HCT116 (cell line): ENCODE data around the gene NTSR1. TPM values are rescaled to one million over a fixed set of nuclear protein-coding genes. Genes with fewer than 3 reads are reported as not detected.

Experiments
- ATAC-seq: fragments of 200-7000 bp; cut with Tn5 transposase; 2 replicates; pipeline ENCODE4 v1.9.1; 2020; ENCODE audit warnings: mild to moderate bottlenecking, moderate library complexity
- BruUV-seq: library from RNA; stranded (reverse); fragments of 400-500 nt; replicated peaks from 2 replicates; lab custom pipeline; 2021; lab: Mats Ljungman, UMichigan
- CTCF ChIA-PET: fragments of 300-600 bp; sonication (Branson Sonifier 250); formaldehyde crosslinking; loops from one replicate; lab custom pipeline; 2021; ENCODE audit warnings: antibody characterized with exemption; lab: Charles Lee
- POLR2A ChIA-PET: fragments of 300-600, 350-600 bp; sonication (Branson Sonifier 250); formaldehyde crosslinking; loops from one replicate; lab custom pipeline; 2021; ENCODE audit warnings: antibody characterized with exemption; lab: Charles Lee
- RAD21 ChIA-PET, 2 experiments: fragments of 300-600 bp; sonication (Branson Sonifier 250); formaldehyde crosslinking; loops; one replicate each; lab custom pipeline; 2023; ENCODE audit warnings: low total read pairs in 2 of 2; ENCODE audit not compliant: uncharacterized antibody in 2 of 2, unreplicated experiment in 2 of 2, low non-redundant PET in 1 of 2; lab: Charles Lee
- DNase-seq: peaks from one replicate; pipeline ENCODE4 v3.0.0-alpha.2; 2010; ENCODE audit warnings: low read depth, low spot score
- H2AFZ ChIP-seq: fragments of 200-600 bp; shearing (Covaris generic), sonication (generic); 2 replicates; pipeline ENCODE4 v1.6.1; 2017; ENCODE audit warnings: low read depth, mixed run types, mixed read lengths, antibody characterized with exemption, low read length; ENCODE audit not compliant: poor library complexity, severe bottlenecking
- H3K27ac ChIP-seq: 2 replicates; pipeline ENCODE4 v1.5.1; 2012; ENCODE audit warnings: low read depth, low read length
- H3K27me3 ChIP-seq: fragments of 200-600 bp; sonication (generic); 2 replicates; pipeline ENCODE4 v1.6.1; 2016; ENCODE audit warnings: mixed run types, low read length, mixed read lengths; ENCODE audit not compliant: insufficient read depth
- H3K36me3 ChIP-seq, 2 experiments: fragments of 200-500 bp in 1 of 2; fragments of 200-600 bp in 1 of 2; sonication (Bioruptor generic) in 1 of 2; sonication (generic) in 1 of 2; 2 replicates each; pipeline versions ENCODE4 v1.5.1 to v1.6.1; 2014 to 2016; ENCODE audit warnings: low read length in 2 of 2, inconsistent platforms in 1 of 2, mixed read lengths in 1 of 2, mixed run types in 1 of 2; ENCODE audit not compliant: insufficient read depth in 2 of 2, control insufficient read depth in 1 of 2
- H3K4me1 ChIP-seq, 2 experiments: fragments of 200-600 bp in 1 of 2; sonication (generic) in 1 of 2; 2 replicates each; pipeline versions ENCODE4 v1.5.1 to v1.6.1; 2012 to 2017; ENCODE audit warnings: low read length in 2 of 2, inconsistent platforms in 1 of 2, mild to moderate bottlenecking in 1 of 2, mixed read lengths in 1 of 2, mixed run types in 1 of 2, moderate library complexity in 1 of 2; ENCODE audit not compliant: insufficient read depth in 2 of 2, control insufficient read depth in 1 of 2
- H3K4me2 ChIP-seq: fragments of 200-600 bp; sonication (generic); 2 replicates; pipeline ENCODE4 v1.6.1; 2017; ENCODE audit warnings: mixed run types, low read length, mixed read lengths
- H3K4me3 ChIP-seq, 2 experiments: fragments of 200-600 bp in 1 of 2; sonication (generic) in 1 of 2; replicated peaks in 1 of 2; 2 replicates each; pipeline ENCODE4 v1.5.1; 2011 to 2016; ENCODE audit warnings: low read length in 2 of 2, control low read depth in 1 of 2, low read depth in 1 of 2, mild to moderate bottlenecking in 1 of 2, mixed read lengths in 1 of 2, mixed run types in 1 of 2
- H3K79me2 ChIP-seq: fragments of 200-600 bp; sonication (generic); 2 replicates; pipeline ENCODE4 v1.6.1; 2017; ENCODE audit warnings: mild to moderate bottlenecking, mixed run types, low read length, moderate library complexity, mixed read lengths; ENCODE audit not compliant: insufficient read depth
- H3K9ac ChIP-seq: fragments of 200-600 bp; sonication (generic); 2 replicates; pipeline ENCODE4 v1.6.1; 2016; ENCODE audit warnings: low read length, mixed read lengths
- H3K9me2 ChIP-seq: fragments of 200-600 bp; sonication (generic), shearing (Covaris generic); 2 replicates; pipeline ENCODE4 v1.6.1; 2017; ENCODE audit warnings: mixed run types, mild to moderate bottlenecking, moderate library complexity; ENCODE audit not compliant: insufficient read depth
- H3K9me3 ChIP-seq, 2 experiments: fragments of 200-500 bp in 1 of 2; fragments of 200-600 bp in 1 of 2; sonication (Bioruptor generic) in 1 of 2; sonication (generic) in 1 of 2; 2 replicates each; pipeline ENCODE4 v1.6.1; 2014 to 2017; ENCODE audit warnings: low read length in 2 of 2, mixed read lengths in 2 of 2, inconsistent platforms in 1 of 2, low read depth in 1 of 2, mild to moderate bottlenecking in 1 of 2, mixed run types in 1 of 2, moderate library complexity in 1 of 2; ENCODE audit not compliant: control insufficient read depth in 1 of 2, insufficient read depth in 1 of 2
- H4K20me1 ChIP-seq: fragments of 200-600 bp; sonication (generic), shearing (Covaris generic); 2 replicates; pipeline ENCODE4 v1.6.1; 2017; ENCODE audit warnings: mixed run types, mild to moderate bottlenecking, moderate library complexity; ENCODE audit not compliant: insufficient read depth
- CBX3 ChIP-seq: IDR thresholded peaks from 2 replicates; pipeline ENCODE4 v1.6.1; 2012; ENCODE audit warnings: low read depth
- EZH2 ChIP-seq: fragments of 200-600 bp; sonication (generic); IDR thresholded peaks from 2 replicates; pipeline ENCODE4 v1.6.1; 2017; ENCODE audit warnings: antibody characterized with exemption, mixed run types
- POLR2A ChIP-seq: IDR thresholded peaks from 2 replicates; pipeline ENCODE4 v1.7.0; 2011; ENCODE audit warnings: borderline replicate concordance; ENCODE audit not compliant: insufficient read depth, insufficient read length; ENCODE audit errors: extremely low read depth
- POLR2AphosphoS5 ChIP-seq: IDR thresholded peaks from 2 replicates; pipeline ENCODE4 v1.6.1; 2011; ENCODE audit warnings: mild to moderate bottlenecking, low read depth, low read length, moderate library complexity
- SRF ChIP-seq: IDR thresholded peaks from 2 replicates; pipeline ENCODE4 v1.6.1; 2012; ENCODE audit warnings: low read depth
- ZFX ChIP-seq: fragments of 450-650 bp; IDR thresholded peaks from 2 replicates; pipeline ENCODE4 v1.6.1; 2017
- ZNF274 ChIP-seq: fragments of 200-500 bp; sonication (Bioruptor generic); IDR thresholded peaks from 2 replicates; pipeline ENCODE4 v1.6.1; 2014; ENCODE audit warnings: mild to moderate bottlenecking, low read depth, low read length, inconsistent platforms
- intact Hi-C: fragments of 100-400 bp; cut with micrococcal nuclease; formaldehyde crosslinking; loops from 2 replicates; pipeline ENCODE4 v1.10.0; 2022
- total RNA-seq: library from RNA; stranded (reverse); gene quantifications from one replicate; pipeline ENCODE4 v1.2.1, GENCODE V29; 2021; ENCODE audit not compliant: unreplicated experiment
- TF ChIP-seq, protein P1 (sequence below): IDR thresholded peaks from 2 replicates; pipeline ENCODE4 v1.6.1; 2011; ENCODE audit warnings: mild to moderate bottlenecking, low read length, moderate library complexity; ENCODE audit not compliant: insufficient replicate concordance; ENCODE audit errors: extremely low read depth

The NTSR1 gene
- total RNA-seq, 1 experiment from 2014 or later = 187 TPM

DNA sequence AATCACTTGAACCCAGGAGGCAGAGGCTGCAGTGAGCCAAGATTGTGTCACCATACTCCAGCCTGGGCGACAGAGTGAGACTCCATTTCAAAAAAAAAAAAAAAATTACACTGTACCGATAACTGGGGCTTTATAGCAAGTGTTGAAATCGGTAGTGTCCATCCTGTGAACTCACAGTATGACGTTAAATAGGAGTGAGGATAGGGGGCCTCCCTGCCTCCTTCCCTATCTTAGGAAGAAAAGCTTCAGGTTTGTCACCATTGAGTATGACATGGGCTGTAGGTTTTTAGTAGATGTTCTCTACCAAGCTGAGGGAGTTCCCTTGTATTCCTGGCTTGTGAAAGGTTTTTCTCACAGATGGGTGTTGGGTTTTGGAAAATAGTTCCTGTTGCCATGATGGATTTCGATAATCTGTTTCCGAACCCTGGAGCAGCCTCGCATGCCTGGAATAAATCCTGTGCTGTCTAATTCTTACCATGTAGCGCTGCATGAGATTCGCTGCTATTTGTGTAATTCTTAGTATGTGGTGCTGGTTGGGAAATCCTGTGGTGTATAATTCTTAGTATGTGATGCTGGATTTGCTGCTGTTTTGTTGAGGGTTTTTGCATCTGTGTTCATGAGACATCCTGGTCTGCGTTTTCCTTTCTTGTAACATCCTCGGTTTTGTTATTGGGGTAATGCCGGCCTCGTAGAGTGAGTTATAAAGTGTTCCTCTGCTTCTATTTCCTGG lies 23.6 kb downstream of the NTSR1 start:
- ChIA-PET RAD21 (no interaction called here), POLR2A (no interaction called here), CTCF (no interaction called here)
- H3K36me3 ChIP-seq = peaks cover 0 to 54% of the 10 kb centered on the region in 2 experiments; a peak in 2 of 4 replicates
- no peaks in the 10 kb centered on the region for H3K9me2 ChIP-seq
- H2AFZ ChIP-seq = no peak overlapping the region
- intact Hi-C loops = no loop called here
- TF ChIP-seq, protein P1, sequence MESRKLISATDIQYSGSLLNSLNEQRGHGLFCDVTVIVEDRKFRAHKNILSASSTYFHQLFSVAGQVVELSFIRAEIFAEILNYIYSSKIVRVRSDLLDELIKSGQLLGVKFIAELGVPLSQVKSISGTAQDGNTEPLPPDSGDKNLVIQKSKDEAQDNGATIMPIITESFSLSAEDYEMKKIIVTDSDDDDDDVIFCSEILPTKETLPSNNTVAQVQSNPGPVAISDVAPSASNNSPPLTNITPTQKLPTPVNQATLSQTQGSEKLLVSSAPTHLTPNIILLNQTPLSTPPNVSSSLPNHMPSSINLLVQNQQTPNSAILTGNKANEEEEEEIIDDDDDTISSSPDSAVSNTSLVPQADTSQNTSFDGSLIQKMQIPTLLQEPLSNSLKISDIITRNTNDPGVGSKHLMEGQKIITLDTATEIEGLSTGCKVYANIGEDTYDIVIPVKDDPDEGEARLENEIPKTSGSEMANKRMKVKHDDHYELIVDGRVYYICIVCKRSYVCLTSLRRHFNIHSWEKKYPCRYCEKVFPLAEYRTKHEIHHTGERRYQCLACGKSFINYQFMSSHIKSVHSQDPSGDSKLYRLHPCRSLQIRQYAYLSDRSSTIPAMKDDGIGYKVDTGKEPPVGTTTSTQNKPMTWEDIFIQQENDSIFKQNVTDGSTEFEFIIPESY = no peak
- no peak for TF ChIP-seq ZNF274
- TF ChIP-seq POLR2AphosphoS5 = 0 out of 2 replicates have a peak, but pooled peaks have one; percentile 26
- TF ChIP-seq SRF = no peak
- TF ChIP-seq EZH2 = no peak
- no peak for TF ChIP-seq ZFX
- TF ChIP-seq CBX3 = no peak
- TF ChIP-seq POLR2A = no peak
- DNase-seq (no peak), ATAC-seq (no peak)
- H3K9ac ChIP-seq = peak overlapping the region; percentile 77
- H3K79me2 ChIP-seq = peaks cover 100% of the 10 kb centered on the region
- no peak overlapping the region for H3K4me3 ChIP-seq
- no TSS peak for BruUV-seq
- H3K27me3 ChIP-seq = no peaks in the 10 kb centered on the region
- H3K27ac ChIP-seq = peak overlapping the region; percentile 100
- no peaks in the 10 kb centered on the region for H3K9me3 ChIP-seq
- peaks cover 5% of the 10 kb centered on the region; the same call in 1 of the 2 replicates for H4K20me1 ChIP-seq
- H3K4me2 ChIP-seq = peak overlapping the region; percentile 77
- H3K4me1 ChIP-seq = peaks cover 63 to 100% of the 10 kb centered on the region in 2 experiments
